AG04449 (cell line): ENCODE measurements around the gene TFIP11.

ENCODE experiments used
- CTCF ChIA-PET: fragments of 350-600 bp; formaldehyde crosslinking; extraction: SDS; loops from one replicate; lab custom pipeline; 2021; ENCODE audit warnings: antibody characterized with exemption; lab: Yijun Ruan, JAX
- POLR2A ChIA-PET: fragments of 400-600, 350-600 bp; formaldehyde crosslinking; extraction: SDS; loops from one replicate; lab custom pipeline; 2020; ENCODE audit warnings: antibody characterized with exemption, inconsistent platforms; lab: Yijun Ruan, JAX
- DNase-seq: peaks from one replicate; pipeline ENCODE4 v3.0.0-alpha.2; 2010; ENCODE audit warnings: low read depth, low spot score
- H3K4me3 ChIP-seq: 2 replicates; pipeline ENCODE4 v1.5.1; 2011; ENCODE audit warnings: low read depth, mild to moderate bottlenecking, control low read depth, low read length
- TF ChIP-seq, protein P1 (sequence below): IDR thresholded peaks from one replicate; pipeline ENCODE4 v1.5.1; 2011; ENCODE audit warnings: mild to moderate bottlenecking, moderate library complexity, low read length, control low read depth, inconsistent platforms; ENCODE audit not compliant: insufficient read depth; ENCODE audit errors: missing control alignments

Gene TFIP11

DNA sequence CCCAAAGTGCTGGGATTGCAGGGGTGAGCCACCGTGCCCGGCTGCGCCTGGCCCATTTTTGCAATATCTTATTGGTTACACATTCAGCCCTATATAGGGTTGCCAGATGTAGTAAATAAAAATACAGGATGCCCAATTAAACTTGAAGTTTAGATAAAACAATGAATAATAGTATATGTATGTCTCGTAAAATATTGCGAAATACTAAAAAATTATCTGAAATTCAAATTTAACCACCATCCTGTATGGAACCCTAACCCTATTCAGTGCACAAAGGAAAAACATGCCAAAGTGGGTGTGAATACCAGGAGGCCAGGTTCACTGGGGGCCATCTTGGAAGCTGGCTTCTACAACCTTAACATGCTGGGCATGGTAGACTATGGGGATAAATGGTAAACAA is 5.2 kb upstream of the TFIP11 start:
- no peak overlapping the region for H3K4me3 ChIP-seq
- TF ChIP-seq, protein P1, sequence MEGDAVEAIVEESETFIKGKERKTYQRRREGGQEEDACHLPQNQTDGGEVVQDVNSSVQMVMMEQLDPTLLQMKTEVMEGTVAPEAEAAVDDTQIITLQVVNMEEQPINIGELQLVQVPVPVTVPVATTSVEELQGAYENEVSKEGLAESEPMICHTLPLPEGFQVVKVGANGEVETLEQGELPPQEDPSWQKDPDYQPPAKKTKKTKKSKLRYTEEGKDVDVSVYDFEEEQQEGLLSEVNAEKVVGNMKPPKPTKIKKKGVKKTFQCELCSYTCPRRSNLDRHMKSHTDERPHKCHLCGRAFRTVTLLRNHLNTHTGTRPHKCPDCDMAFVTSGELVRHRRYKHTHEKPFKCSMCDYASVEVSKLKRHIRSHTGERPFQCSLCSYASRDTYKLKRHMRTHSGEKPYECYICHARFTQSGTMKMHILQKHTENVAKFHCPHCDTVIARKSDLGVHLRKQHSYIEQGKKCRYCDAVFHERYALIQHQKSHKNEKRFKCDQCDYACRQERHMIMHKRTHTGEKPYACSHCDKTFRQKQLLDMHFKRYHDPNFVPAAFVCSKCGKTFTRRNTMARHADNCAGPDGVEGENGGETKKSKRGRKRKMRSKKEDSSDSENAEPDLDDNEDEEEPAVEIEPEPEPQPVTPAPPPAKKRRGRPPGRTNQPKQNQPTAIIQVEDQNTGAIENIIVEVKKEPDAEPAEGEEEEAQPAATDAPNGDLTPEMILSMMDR: no peak
- POLR2A ChIA-PET: no interaction called here
- no peak for DNase-seq
- CTCF ChIA-PET: interaction anchor here (1.2 to 1.7 kb wide), 5 partner anchors 13 to 155 kb away, joined by 3 to 5 read pairs (median 3); no protein-coding TSS in a partner anchor

DNA sequence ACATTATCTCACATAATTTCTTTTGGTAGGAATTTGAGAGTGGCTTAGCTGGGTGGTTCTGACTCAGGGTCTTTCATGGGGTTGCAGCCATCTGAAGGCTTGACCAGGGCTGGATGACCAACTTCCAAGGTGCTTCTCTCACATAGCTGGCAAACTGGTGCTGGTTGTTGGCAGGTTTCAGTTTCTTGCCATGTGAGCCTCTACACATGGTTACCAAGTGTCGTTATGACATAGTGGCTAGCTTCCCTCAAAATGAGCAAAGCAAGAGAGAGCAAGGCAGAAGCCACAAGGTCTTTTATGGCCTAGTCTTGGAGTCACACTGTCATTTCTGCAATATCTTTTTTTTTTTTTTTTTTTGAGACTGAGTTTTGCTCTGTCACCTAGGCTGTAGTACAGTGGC is 4.2 kb upstream of the TFIP11 start:
- ChIA-PET CTCF (interaction anchor here (1.1 to 6.3 kb wide), 2 partner anchors 14 to 152 kb away, joined by 4 to 39 read pairs; no protein-coding TSS in a partner anchor), POLR2A (interaction anchor here (0.7 kb wide), 1 partner anchor 32 kb away, joined by 3 read pairs; the partner anchor contains the start of genes HPS4 and SRRD)
- TF ChIP-seq, protein P1: no peak
- no peak for DNase-seq
- no peak overlapping the region for H3K4me3 ChIP-seq

DNA sequence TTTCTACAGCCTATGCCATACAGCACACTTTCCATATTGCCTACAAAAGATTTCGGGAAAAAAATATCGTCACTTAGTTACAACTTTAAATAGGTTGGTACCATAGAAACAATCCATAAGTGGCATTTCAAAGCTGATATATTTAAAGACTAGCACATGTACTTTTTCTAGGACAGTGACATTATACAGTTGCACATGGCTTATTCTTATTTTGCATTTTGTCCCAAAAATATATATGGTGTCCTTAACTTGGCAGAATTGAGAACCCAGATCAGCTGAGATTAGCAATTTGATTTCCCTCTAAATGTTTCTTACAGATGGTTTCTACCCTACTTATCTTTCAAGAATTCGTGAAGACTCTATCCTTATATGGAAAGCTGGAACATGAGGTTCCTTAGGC is 3.7 kb upstream of the TFIP11 start:
- TF ChIP-seq, protein P1: no peak
- DNase-seq: no peak
- POLR2A ChIA-PET: interaction anchor here (0.7 kb wide), 1 partner anchor 32 kb away, joined by 3 read pairs; the partner anchor contains the start of genes HPS4 and SRRD
- CTCF ChIA-PET: interaction anchor here (1.1 to 6.3 kb wide), 2 partner anchors 13 to 151 kb away, joined by 4 to 39 read pairs; no protein-coding TSS in a partner anchor
- H3K4me3 ChIP-seq: no peak overlapping the region

DNA sequence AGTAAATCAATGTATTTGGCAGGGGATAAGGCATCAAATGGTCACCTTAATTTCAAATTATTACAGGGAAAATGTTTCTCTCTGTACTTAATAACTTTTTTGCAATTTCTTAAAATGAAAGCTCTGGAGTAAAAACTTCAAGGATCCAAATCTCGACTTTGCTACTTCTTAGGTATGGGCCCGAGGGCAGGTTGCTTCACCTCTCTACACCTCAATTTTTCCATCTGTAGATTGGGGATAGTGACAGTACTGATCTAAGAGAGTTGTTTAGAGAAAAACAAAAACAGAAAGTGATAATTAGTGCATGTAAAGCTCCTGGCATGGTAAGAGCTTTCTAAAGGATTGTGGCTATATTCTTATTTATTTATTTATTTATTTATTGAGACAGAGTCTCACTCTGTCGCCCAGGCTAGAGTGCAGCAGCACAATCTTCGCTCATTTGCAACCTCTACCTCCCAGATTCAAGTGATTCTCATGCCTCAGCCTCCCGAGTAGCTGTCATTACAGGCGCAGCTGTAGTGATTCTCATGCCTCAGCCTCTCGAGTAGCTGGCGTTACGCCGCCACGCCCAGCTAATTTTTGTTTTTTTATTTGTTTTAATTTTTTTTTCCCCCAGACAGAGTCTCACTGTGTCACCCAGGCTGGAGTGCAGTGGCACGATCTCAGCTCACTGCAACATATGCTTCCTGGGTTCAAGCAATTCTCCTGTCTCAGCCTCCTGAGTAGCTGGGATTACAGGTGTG is 2.3 kb upstream of the TFIP11 start:
- CTCF ChIA-PET: interaction anchor here (0.8 to 6.3 kb wide), 2 partner anchors 12 to 150 kb away, joined by 3 to 39 read pairs; no protein-coding TSS in a partner anchor
- POLR2A ChIA-PET: interaction anchor here (1.1 kb wide), 1 partner anchor 158 kb away, joined by 3 read pairs; no protein-coding TSS in a partner anchor

DNA sequence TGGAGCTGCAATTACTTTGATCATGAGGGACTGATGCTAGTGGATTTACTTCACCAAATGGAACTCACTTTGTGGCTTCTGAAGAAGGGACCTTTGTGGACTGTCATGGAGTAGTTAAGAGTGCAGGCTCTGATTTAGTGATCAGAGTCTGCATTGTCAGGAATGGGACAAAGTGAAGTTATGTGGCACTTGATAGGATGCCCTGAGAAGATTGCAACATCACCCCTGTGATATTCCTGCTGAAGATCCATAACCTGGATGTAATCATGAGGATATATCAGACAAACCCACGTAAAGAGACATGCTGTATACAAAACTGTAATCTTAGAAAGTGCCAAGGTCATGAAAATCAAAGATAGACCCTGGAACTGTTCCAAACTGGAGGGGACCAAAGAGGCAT is 1.6 kb upstream of the TFIP11 start:
- POLR2A ChIA-PET: interaction anchor here (1.1 kb wide), 1 partner anchor 159 kb away, joined by 3 read pairs; no protein-coding TSS in a partner anchor

More for the DNA sequence above, 2.3 kb upstream of the TFIP11 start:
- no peak overlapping the region for H3K4me3 ChIP-seq
- DNase-seq: no peak
- TF ChIP-seq, protein P1: no peak

More for the DNA sequence above, 1.6 kb upstream of the TFIP11 start:
- peak overlapping the region; percentile 100; the same call in 1 of the 2 replicates for H3K4me3 ChIP-seq
- no peak for DNase-seq
- CTCF ChIA-PET: interaction anchor here (0.7 to 6.3 kb wide), 4 partner anchors 8 to 151 kb away, joined by 3 to 39 read pairs (median 4); no protein-coding TSS in a partner anchor
- TF ChIP-seq, protein P1: no peak
